ENCODE data around the gene PSME3IP1. TPM values are rescaled to one million over a fixed set of nuclear protein-coding genes. Genes with fewer than 3 reads are reported as not detected.

The PSME3IP1 gene
- total and polyA plus RNA-seq, 2 of the 8 experiments (the other 6 are each of a cell fraction or from before 2014, with no cell fraction given), result 95.1 to 98.3 TPM

- CTCF ChIA-PET (ENCODE audit: partially characterized antibody), result interaction anchor here (0.6 kb wide), 2 partner anchors 33 to 72 kb away, joined by 3 to 4 read pairs; no protein-coding TSS in a partner anchor
- peaks cover 5 to 88% of the 10 kb centered on the region in 2 experiments for H3K79me2 ChIP-seq (ENCODE audit: control insufficient read depth in 1 of 2, insufficient read depth in 2 of 2, low read length in 2 of 2)
- H3K56ac ChIP-seq (replicated peaks; ENCODE audit: insufficient read length, low read depth, low read length), result no peak overlapping the region
- H2AFZ ChIP-seq (ENCODE audit: low read length), result no peak overlapping the region
- no peak overlapping the region for H4K8ac ChIP-seq (ENCODE audit: extremely low read depth, insufficient read depth, low read length)
- H4K91ac ChIP-seq (replicated peaks; ENCODE audit: insufficient read length, low read length), result no peak overlapping the region
- peaks cover 0 to 7% (median 4%) of the 10 kb centered on the region in 4 experiments; a peak in 5 of 7 replicates for H3K4me1 ChIP-seq (replicated peaks in 1 of 4; ENCODE audit: control insufficient read depth in 3 of 4, insufficient read depth in 4 of 4, low read length in 3 of 4)
- H2BK5ac ChIP-seq (ENCODE audit: low read depth, low read length), result no peak overlapping the region
- H4K20me1 ChIP-seq (replicated peaks in 1 of 2; ENCODE audit: control insufficient read depth in 1 of 2, insufficient read depth in 2 of 2, low read length in 2 of 2), result no peaks in the 10 kb centered on the region
- no peak overlapping the region for H2AK5ac ChIP-seq (ENCODE audit: low read depth, low read length)
- no peak overlapping the region for H2BK15ac ChIP-seq (ENCODE audit: low read length)
- WGBS, 2 experiments (ENCODE audit: extremely low coverage in 1 of 2, insufficient coverage in 1 of 2, insufficient read length in 1 of 2, insufficient replicate concordance in 2 of 2, low coverage in 1 of 2, low lambda C conversion rate in 2 of 2, missing lambda C conversion rate in 1 of 2), result 94% methylated on average over 9 of the region's 9 CpGs; no CpG with 5 or more reads in 1 of the 2 experiments
- H2BK12ac ChIP-seq (ENCODE audit: low read depth, low read length), result no peak overlapping the region
- DNase-seq (ENCODE audit: low read depth in 1 of 2, low spot score in 2 of 2) (no peak), FAIRE-seq (no peak)
- no peak overlapping the region for H2BK120ac ChIP-seq (replicated peaks; ENCODE audit: low read depth, low read length)
- no peak overlapping the region for H3K27ac ChIP-seq (ENCODE audit: low read depth, low read length)
- H3K27me3 ChIP-seq (replicated peaks in 1 of 4; ENCODE audit: control insufficient read depth in 3 of 4, extremely low read depth in 1 of 4, insufficient read depth in 3 of 4, low read length in 3 of 4), result no peaks in the 10 kb centered on the region
- no peak overlapping the region for H3K18ac ChIP-seq (ENCODE audit: extremely low read depth, low read length)
- H3K4me3 ChIP-seq (ENCODE audit: extremely low read depth in 1 of 4, insufficient read depth in 2 of 4, low read depth in 3 of 4, low read length in 4 of 4), result no peak overlapping the region
- H4K5ac ChIP-seq (ENCODE audit: insufficient read length, low read depth, low read length), result no peak overlapping the region
- H3K23ac ChIP-seq (ENCODE audit: insufficient read length), result no peak overlapping the region
- no peak overlapping the region for H3K4me2 ChIP-seq (ENCODE audit: insufficient read depth in 1 of 2, low read depth in 2 of 2, low read length in 2 of 2)
- H3K23me2 ChIP-seq (ENCODE audit: low read depth, low read length), result peaks cover 14% of the 10 kb centered on the region
- H3K36me3 ChIP-seq (ENCODE audit: control insufficient read depth in 2 of 4, insufficient read depth in 4 of 4, low read length in 3 of 4), result no peaks in the 10 kb centered on the region
- H3K79me1 ChIP-seq (ENCODE audit: low read depth, low read length), result peaks cover 10% of the 10 kb centered on the region
- no peak overlapping the region for H3K4ac ChIP-seq (replicated peaks; ENCODE audit: insufficient read length, low read depth, low read length)
- no peak overlapping the region for H3K14ac ChIP-seq (ENCODE audit: insufficient read length)
- no peak overlapping the region for H3K9ac ChIP-seq (replicated peaks in 1 of 4; ENCODE audit: extremely low read depth in 1 of 4, low read depth in 3 of 4, low read length in 3 of 4)
- no peaks in the 10 kb centered on the region for H3K9me3 ChIP-seq (ENCODE audit: insufficient read depth in 2 of 2, low read depth in 1 of 2, low read length in 1 of 2)
- POLR2A ChIA-PET (ENCODE audit: partially characterized antibody), result no interaction called here
- no peak for TF ChIP-seq YY1 (IDR thresholded peaks at IDR 0.05; ENCODE audit: low read depth, low read length)
- H2BK20ac ChIP-seq (ENCODE audit: low read length), result no peak overlapping the region
Observed at GRCh38 chr16:57188711-57189002, 2.8 kb upstream of the PSME3IP1 start.
